GM19468 (cell line): Measurements from ENCODE around the gene PBX3.

ENCODE experiments used
- ATAC-seq: cut with Tn5 transposase; IDR thresholded peaks from one replicate; pipeline ENCODE4 v1.9.1; 2021; ENCODE audit warnings: mild to moderate bottlenecking, moderate library complexity, moderate number of reproducible peaks; ENCODE audit not compliant: unreplicated experiment; ENCODE audit errors: extremely low read depth

Gene PBX3

DNA sequence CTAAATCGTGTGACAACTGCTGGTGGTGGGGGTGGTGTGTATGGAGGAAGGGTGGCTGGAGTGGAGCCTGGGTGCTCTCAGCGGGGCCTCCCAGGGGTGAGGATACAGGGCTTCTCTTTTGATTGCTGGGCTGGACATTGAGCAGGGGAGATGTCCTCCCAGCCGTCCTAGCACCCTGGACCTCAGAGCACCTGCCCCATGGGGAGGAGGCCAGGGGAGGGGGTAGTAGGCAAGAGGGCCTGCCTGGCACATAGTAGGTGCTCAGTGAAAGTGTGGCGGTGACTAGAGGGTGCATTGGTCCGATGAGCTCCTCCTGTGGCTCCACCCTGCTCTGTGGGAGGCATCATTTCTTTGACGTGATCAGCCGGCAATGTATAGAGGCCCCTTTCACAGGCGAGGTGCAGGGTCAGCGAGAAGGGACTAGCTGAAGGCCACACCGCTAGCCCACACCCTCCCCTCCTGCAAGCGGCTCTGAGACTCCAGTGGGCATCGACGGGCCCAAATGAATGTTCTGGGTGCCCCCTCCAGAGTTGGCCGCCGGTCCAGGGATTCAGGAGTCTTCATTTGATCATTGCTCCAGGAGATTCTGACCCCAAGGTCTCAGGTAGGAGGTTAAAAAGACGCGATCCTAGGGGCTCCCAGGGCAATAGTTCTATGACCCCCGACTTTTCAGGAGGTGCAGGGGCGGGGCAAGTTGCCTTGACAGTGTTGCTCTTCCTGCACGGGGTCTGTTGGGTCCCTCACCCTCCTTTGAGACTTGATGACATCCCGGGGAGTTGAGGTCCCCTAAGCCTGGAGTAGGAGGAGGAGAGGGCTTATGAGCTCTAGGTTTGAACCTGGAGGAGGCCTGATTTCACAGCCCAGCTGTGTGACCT, 255.5 kb downstream of the PBX3 start:
- ATAC-seq, result no peak

DNA sequence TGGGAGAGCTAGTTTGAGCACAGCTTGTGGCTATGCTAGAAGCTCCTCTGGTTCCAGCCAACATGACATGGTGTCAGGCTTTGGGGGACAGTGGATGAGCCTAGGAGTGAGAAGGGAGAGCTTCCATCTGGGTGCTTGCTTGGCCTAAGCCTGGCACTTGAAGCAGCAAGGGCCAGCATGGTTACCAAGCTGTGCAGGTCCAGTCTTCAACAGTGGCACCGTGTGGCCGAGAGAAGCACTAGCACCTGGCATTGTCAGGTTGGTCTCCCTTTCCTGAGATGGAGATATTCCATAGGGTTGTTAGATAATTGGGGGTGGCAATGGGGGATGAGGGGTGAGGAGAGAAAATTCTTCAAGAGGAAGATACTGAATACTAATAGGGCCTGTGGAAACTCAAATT, 261.9 kb downstream of the PBX3 start:
- no peak for ATAC-seq

- no peak for ATAC-seq
Observed at GRCh38 chr9:126014726-126015125, 267.6 kb downstream of the PBX3 start.

GRCh38 chr9:126015424-126015823, 268.3 kb downstream of the PBX3 start:
- no peak for ATAC-seq

DNA sequence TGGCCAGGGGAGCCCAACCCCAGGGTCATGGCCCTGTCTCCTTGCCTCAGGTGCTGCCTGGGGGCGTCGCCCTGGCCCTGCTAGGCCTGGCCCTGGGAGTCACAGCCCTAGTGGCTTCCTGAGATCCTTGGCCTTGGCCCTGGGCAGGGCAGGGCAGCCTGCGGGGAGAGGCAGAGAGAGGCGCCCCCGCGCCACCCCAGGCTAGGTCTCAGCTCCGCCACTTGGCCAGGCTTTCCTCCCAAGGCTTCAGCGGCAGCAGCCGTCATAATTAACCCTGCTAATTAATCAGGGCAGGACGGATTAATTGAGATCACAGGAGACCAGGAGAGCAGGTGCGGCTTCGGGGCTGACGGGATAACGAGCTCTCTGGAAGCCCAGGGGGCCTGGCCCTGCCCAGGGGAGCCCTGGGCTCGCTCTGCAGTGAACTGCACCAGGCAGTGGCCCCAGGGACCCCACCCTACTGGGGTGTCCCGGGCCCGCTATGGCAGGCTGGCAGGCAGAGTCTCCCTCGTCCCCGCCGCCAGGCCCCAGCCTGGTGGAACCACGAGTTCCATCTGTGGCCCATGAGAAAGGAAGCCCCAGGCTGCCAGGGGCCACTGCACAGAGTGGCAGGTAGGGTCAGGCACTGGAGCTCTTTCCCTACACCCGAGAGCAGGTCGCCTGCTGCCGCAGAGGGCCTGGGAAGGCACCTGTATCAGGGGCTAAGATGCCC, 269.6 kb downstream of the PBX3 start:
- no peak for ATAC-seq
